GM21447 (cell line): Measurements from ENCODE around the gene STXBP5.
"Not testable (repeated sequence)": the region's sequence is repeated elsewhere in the genome, so short reads cannot be mapped to it uniquely, and the experiment has no call there.

Experiments
- ATAC-seq: cut with Tn5 transposase; IDR thresholded peaks from one replicate; pipeline ENCODE4 v1.9.1; 2021; ENCODE audit not compliant: unreplicated experiment

STXBP5 gene

DNA sequence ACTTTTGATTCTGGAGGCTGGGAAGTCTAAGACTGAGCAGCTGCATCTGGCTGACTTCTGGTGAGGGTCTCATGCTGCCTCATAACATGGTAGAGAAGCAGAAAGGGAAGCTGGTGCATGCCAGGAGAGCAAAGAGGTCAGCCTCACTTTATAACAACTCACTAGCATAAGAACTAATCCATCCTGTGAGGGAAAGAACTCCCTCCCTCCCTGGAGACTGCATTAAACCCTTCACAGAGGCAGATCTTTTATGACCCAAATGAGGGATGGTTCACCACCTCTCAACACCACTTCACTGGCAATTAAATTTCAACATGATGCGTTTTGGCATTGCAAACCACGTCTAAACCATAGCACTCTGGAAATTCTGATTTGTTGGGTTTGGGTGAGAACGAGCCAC lies 33.9 kb downstream of the STXBP5 start:
- ATAC-seq, result no peak

DNA sequence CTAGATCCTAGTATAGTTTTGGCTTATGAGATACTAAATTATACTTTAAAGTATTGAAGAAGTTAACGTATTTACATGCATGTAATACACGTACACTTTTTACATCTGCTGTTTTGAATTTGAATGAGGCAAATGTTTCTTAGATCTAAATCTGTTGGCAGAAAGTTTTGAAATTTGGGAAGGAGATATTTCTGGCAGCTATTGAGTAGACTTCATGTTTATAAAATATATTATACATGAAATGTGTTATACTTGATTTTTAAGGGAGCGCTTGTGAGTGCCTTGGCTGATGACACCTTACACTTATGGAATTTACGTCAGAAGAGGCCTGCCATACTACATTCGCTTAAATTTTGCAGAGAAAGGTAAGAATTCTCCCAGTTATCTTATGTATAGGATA lies 34.7 kb downstream of the STXBP5 start:
- no peak for ATAC-seq

DNA sequence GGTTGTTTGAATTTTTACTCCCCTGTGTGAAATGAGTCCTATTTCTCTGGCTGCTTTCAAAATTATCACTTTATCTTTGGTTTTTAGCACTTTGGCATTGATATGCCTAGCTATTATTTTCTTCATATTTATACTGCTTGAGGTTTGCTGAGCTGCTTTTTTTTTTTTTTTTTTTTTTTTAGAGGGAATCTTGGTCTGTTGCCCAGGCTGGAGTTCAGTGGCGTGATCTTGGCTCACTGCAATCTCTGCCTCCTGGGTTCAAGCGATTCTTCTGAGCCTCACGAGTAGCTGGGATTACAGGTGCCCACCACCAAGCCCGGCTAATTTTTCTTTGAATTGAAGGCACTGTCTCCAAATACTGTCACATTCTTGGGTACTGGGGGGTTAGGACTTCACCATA lies 40.6 kb downstream of the STXBP5 start:
- ATAC-seq, result no peak

DNA sequence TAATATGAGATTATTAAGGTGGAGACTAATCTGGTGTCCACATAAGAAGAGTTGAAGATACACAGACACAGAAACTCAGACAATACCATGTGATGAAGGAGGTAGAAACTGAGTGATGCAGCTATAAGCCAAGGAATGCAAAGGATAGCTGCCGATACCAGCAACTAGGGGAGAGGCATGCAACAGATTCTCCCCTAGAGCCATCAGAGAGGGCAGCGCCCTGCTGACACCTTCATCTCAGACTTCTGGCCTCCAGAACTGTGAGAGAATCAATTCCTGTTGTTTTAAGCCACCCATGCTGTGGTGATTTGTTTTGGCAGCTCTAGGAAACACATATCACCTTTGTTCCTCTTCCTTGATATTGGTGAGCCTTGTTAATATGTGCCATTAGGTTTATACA lies 41.5 kb downstream of the STXBP5 start:
- ATAC-seq, result no peak

DNA sequence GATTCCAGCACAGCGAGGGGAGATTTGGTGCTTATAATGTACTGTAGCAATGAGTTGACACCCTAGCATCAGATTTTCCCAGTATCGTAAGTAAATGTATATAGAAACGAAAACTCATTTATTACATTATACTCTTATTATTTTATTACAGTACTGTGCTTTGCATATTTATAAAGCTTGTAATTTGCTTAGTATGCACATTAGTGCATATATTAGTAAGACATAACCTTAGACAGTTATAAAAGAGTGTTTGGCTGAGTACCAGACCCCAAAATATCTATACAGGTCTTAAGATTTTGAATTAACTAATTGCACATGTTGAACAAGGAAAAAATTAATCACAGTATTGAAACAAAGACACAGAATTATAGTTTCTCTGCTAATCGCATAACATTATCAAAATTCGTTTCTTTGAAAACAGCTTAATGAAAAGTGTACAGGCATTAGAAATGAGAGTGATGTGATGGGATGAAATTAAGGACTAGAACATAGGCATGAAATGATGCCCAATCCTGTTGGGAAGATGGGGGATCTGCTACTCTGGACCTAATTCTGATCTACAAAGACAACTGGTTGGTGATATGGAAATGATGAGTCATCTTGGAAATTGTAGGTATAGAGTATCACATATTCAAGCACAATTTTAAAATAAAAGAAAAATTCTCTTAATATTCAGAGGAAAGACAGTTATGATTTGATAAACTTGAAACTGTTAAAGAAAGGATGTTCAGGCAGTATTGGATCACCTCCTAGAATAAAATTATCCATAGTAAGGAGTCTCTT lies 42.8 kb downstream of the STXBP5 start:
- ATAC-seq, result no peak

DNA sequence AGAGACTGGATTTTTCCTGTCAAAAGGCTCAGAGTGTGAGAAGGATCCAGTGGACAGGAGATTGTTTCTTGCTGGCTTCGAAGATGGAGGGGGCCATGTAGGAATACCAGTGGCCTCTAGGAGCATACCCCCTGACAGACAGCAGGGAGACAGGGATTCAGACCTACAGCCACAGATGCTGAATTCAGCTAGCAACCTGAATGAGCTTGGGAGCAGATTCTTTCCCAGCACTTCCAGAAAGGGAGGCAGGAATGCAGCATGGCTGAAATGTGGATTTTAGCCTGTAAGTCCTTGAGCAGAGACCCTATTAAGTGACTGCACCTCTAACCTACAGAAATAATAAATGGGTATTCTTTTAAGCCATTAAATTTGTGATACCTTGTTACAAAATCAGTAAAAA lies 44.6 kb downstream of the STXBP5 start:
- ATAC-seq, result no peak

DNA sequence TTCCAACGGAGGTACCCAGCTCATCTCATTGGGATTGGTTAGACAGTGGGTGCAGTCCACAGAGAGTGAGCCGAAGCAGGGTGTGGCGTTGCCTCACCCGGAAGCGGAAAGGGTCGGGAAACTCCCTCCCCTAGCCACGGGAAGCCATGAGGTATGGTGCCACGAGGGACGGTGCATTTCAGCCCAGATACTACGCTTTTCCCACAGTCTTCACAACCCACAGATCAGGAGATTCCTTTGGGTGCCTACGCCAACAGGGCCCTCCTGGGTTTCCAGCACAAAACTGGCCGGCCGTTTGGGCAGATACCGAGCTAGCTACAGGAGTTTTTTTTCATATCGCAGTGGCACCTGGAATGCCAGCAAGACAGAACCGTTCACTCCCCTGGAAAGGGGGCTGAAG lies 46.9 kb downstream of the STXBP5 start:
- ATAC-seq, result no peak

DNA sequence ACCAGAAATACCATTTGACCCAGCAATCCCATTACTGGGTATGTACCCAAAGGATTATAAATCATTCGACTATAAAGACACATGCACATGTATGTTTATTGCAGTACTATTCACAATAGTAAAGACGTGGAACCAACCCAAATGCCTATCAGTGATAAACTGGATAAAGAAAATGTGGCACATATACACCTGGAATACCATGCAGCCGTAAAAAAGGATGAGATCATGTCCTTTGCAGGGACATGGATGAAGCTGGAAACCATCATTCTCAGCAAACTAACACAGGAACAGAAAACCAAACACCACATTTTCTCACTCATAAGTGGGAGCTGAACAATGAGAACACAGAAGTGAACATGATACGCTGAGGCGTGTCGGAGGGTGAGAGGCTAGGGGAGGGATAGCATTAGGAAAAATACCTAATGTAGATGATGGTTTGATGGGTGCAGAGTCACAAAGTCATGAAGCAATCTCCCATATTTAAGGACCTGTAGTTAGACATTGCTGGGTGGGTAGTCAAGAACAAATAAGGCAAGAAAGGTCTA lies 50.8 kb downstream of the STXBP5 start:
- not testable (repeated sequence) for ATAC-seq

DNA sequence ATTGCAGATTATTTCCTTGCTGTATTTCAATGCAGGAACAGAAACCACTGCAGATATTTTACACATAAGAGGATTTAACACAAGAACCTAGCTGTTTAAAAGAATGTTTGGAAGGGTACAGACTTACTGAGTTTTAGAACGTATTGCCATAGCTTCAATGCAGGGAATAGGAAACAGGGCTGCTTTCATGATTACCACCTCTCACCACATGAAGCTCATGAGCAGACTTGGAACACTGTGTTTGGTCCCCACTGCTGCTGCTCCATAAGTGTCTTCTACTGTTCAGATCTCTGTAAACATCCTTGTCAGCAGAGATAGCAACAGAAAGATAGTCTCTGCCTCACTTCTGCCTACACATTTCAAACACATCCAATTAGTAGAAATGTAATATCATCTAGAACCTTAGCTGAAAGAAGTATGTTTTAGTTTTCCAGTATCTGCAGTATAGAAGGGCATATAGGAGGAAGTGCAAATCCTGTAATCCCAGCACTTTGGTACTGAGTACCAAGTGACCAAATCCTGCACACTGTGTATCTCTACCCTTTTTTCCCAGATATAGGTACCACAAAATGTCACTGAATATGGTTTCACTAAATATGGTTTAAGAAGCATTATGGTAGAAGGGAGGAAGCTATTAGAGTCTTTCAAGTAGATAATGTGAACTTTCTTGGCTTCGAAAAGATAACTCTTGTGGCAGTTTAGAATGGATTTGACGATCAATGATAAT lies 51.9 kb downstream of the STXBP5 start:
- no peak for ATAC-seq

DNA sequence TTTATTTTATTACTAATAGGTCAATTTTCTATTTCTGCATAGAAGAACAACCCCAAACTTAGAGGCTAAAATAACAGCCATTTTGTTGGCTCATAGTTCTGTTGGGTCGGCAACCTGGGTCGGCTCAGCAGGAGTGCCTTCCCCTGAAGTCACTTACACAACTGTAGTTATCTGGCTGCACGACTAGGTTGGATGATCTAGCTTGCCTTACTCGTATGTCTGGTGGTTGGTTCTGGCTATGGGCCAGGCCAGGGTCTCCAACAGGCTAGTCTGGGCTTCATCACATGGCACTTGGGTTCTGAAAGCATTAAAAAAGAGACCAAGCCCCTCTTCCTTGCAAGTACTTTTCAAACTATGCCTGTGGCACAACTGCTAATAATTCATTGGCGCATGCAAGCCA lies 53.5 kb downstream of the STXBP5 start:
- ATAC-seq, result no peak

DNA sequence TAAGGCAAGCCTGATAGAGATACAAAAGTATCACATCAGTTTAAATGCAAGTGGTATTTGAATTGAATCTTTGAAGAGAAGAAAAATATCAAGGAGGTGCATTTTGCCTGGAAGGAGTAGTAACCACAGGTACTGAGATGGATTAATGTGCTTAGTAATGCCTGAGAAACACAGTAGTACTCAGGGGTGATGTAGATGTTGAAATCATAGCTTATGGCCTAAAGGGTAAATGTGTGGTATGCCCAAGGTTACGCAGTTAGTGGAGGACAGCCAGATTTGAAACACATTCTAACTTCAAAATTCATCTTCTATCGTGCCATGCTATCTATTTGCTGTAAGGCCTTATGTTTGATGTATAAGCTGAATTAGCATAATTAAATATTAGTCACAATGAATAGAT lies 55.9 kb downstream of the STXBP5 start:
- ATAC-seq, result no peak

DNA sequence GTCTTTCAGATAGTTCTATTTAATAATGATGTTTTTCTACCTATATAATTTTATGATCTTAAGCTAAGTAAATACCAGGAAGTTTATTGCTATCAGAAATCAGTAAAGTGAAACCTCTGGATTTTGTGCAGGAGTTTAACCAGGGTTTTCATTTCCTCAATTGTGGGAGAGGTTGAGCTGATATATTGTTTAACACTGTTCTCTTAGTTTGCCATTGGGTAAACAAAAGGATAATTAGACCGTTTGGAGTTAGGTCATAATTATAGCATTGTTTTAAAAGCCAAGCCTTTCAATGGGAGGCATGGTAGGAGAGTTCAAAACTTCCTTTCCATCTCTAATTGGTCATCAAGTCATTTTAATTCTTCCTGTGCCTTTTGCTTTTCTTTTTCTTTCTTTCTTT lies 58.7 kb downstream of the STXBP5 start:
- no peak for ATAC-seq

DNA sequence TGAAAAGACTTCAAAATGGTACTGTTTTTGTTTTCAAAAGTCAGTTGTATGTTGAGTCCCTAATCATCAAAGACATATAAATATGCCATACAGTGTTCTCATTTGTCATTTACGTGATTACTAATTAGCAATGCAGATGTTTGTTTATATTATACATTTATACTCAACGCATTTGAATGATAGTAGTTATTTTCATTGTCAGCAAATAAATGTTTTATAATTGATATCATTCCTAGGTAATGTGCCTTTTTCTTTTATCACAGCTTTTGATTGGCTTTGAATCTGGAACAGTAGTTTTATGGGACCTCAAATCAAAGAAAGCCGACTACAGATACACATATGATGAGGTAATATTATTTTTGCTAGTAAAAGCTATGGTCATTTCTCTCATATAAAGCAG lies 62.6 kb downstream of the STXBP5 start:
- ATAC-seq, result no peak

DNA sequence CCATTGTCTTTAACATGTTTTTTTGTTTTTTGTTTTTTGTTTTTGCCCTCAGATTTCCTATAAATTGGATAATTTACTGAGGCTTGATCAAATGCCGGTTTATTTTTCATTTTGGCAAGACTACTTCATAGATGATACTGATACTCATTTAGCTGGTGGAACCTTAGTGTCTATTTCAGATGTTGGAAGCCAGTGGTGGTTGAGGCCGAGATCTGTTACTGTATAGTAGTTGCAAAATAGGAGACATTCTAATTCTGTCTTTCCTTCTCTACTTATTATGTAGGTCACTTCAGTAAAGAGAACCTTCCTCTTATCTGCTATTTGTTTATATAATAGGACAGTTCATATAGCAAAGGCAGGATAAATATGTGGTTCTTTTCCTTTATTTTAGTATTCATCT lies 63.4 kb downstream of the STXBP5 start:
- no peak for ATAC-seq

DNA sequence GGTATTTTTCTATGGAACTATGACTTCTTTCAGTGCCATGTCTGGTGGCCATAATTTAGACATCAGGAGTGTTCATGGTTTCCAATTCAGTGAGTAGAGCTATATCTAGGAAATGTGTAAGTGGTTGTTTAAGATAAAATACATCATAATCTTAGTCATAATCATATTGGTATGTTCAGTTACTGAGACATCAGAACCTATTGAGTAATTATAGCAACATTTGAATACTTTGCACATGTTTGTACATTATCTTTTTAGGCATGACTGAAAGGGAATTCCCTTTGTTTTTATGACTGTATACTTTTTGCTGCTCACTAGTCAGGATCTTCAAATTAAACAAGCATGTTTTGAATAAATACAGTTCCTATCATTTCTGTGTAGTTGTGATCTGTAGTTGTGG lies 64.0 kb downstream of the STXBP5 start:
- no peak for ATAC-seq

DNA sequence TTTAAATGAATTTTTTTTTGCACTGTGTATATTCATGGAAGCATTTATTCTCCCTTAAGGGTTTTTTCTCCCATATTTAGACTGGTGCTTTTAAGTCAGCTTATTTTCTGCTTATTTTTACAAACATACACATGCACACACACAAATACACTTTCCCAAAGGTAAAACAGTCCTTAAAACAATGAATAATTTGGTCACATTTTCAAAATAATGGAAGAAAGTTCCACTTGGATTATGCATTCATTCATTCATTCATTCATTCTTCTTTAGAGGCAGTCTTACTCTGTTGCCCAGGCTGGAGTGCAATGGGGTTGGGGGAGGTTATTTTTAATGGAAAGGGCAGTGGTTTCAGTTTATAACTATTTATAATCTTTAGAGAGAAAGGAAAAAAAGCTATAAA lies 69.8 kb downstream of the STXBP5 start:
- ATAC-seq, result no peak

DNA sequence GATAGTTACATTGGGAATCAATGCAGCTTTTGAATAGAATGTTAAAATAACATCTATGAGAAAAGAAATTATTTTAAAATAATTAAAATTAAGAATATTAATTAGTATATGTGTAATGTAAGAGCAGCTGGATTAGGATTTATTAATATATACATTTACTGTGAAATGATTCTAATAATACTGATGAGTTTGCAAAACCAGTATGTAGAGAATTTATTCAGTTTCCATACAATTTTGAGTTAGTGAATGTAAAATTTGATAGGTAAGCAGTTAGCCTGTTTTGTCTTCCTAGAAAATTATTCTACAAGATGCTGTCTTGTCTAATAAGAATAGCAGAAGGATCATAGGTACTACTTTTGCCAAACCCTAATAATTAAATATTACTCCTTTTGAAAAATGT lies 70.6 kb downstream of the STXBP5 start:
- ATAC-seq, result no peak

DNA sequence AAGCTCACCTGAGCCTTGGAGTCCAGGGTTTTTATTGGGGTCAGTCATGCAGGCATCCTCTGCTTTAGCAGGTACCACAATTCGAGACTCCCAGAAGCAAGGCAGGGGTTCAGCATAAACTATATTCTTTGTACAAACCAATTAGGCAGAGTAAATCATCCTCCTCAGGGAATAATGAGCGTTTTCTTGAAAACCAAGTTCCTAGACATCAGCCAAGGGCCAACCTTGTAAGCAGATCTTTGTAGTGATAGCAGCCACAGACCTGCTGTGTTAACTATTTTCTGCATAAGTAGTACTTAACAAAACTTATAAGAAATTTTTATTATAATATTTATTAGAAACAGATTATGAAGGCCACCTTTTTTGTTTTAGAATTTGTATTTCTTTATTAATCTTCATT lies 74.7 kb downstream of the STXBP5 start:
- no peak for ATAC-seq

DNA sequence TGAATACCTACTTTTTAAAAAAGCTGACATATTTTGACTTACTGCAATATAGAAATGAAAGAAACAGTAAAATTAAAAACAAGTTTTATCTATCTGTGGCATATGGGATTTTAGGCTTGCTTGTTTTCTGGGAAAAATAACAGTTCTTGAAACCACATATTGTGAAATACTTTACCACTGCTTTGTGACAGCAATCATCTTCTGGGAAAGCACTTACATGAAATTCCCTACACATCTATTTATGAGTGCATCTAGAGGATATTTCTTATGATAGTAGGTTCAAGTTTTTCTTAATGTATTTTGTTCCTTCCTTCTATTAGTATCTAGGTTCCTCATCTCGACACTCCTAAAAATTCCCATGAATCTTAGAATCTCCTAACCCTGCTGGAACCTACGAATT lies 75.2 kb downstream of the STXBP5 start:
- ATAC-seq, result no peak

DNA sequence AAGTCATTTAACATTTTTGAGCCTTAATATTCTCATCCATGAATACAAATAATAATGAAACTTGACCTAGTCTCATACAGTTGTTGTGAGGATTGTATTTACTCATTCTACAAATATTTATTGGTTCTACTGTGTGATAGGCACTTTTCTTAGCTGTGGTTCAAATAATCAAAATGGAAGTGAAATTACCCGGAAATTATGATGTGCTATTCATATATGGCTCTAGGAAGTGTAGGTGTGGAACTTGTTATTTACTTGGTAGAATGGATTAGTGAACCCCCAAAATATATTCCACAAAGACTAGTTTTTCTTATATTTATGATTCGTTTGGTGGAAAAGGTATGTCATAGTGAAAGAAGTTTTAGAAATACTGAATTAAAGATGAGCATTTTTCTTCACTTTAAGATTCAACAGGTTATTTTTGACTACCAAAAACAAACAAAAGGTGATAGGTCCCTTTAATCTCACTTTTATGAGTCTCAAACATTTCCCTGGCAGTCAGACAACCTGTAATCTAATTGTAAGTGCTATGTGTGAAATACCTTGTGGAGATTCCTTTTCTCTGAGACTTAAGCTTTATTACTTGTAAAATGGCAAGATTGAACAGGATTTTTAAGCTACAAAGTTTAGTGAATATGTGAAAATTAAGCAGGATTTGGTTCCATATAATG lies 77.8 kb downstream of the STXBP5 start:
- ATAC-seq, result no peak

DNA sequence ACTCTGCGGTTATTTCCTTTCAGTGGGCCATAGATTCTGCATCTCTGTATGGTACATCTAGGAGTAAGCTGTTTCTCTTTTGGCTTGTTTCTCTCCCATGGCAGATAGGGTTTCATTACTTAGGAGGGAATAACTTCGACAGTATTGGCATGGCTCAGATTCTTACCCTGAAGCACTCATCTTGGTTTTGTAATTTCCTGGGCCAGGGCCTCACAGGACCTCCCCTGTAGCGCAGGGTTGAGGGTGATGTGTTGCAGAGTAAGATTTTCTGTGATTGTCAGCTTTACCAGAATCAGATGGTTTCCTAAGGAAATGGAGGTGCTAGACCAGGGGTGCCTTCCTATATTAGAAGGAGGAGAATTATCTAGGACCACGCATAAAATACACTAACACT lies 78.3 kb downstream of the STXBP5 start:
- ATAC-seq, result no peak

DNA sequence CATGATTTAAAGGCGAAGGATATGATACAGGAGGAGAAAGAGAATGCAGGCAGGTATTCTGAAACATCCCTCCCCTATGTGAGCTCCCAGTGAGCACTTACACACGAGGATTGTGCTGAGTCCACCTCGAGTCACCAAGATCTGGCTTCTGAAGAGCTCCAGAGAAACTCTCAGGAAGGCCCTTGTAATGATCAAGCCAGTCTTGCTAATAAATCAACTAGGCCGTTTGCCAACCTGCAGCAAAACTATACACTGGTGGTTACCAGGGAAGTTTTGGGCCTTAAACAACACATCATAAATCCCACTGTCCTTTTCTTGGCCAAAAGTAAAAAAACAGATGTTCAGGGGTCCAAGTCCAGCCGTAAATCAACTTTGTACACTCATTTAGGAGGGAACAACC lies 79.2 kb downstream of the STXBP5 start:
- no peak for ATAC-seq
